Activated CD4-positive, CD25-positive, alpha-beta regulatory T cell treated with anti-CD3 and anti-CD28 coated beads, Interleukin-2, amount 50 U/mL, for 72 hours (primary cell): Measurements from ENCODE around the gene TMEM169.

Source experiments
- DNase-seq: peaks from one replicate; pipeline ENCODE4 v3.0.0; 2021

The TMEM169 gene

GRCh38 chr2:216081487-216082116 is at the start of gene TMEM169, which contains the start of gene PECR:
Gene TMEM169, plus strand, starts transcription at chr2:216081919. Its CDS starts 14,045 bp downstream, at chr2:216095964.
Gene PECR, minus strand, starts transcription at chr2:216081809. Its CDS starts 68 bp downstream, at chr2:216081741.
- DNase-seq, result peak; percentile 83

GRCh38 chr2:216031960-216032689 is 49.6 kb upstream of the TMEM169 start:
- no peak for DNase-seq

- no peak for DNase-seq
Measured at GRCh38 chr2:216033403-216033802, 48.3 kb upstream of the TMEM169 start.

- peak; percentile 83 for DNase-seq
Measured at GRCh38 chr2:216034065-216034464, 47.7 kb upstream of the TMEM169 start.

- DNase-seq, result no peak
Measured at GRCh38 chr2:216039918-216040317, 41.8 kb upstream of the TMEM169 start.

- DNase-seq, result no peak
Measured at GRCh38 chr2:216041438-216041837, 40.3 kb upstream of the TMEM169 start.

- no peak for DNase-seq
Measured at GRCh38 chr2:216043949-216044348, 37.8 kb upstream of the TMEM169 start.

GRCh38 chr2:216044883-216045486 is 36.7 kb upstream of the TMEM169 start:
- no peak for DNase-seq

GRCh38 chr2:216047397-216047796 is 34.3 kb upstream of the TMEM169 start:
- DNase-seq, result no peak

- no peak for DNase-seq
Measured at GRCh38 chr2:216049452-216049851, 32.3 kb upstream of the TMEM169 start.

GRCh38 chr2:216051350-216051749 is 30.4 kb upstream of the TMEM169 start:
- no peak for DNase-seq

GRCh38 chr2:216052420-216052819 is 29.3 kb upstream of the TMEM169 start:
- no peak for DNase-seq

GRCh38 chr2:216055680-216056079 is 26.0 kb upstream of the TMEM169 start:
- DNase-seq, result no peak

- no peak for DNase-seq
Measured at GRCh38 chr2:216056739-216057138, 25.0 kb upstream of the TMEM169 start.

- peak; percentile 50 for DNase-seq
Measured at GRCh38 chr2:216057688-216058193, 24.0 kb upstream of the TMEM169 start.

- DNase-seq, result no peak
Measured at GRCh38 chr2:216059233-216059834, 22.4 kb upstream of the TMEM169 start.

- no peak for DNase-seq
Measured at GRCh38 chr2:216064014-216064630, 17.6 kb upstream of the TMEM169 start.

- DNase-seq, result no peak
Measured at GRCh38 chr2:216064665-216065064, 17.1 kb upstream of the TMEM169 start.

GRCh38 chr2:216066230-216066629 is 15.5 kb upstream of the TMEM169 start:
- no peak for DNase-seq

GRCh38 chr2:216069028-216069427 is 12.7 kb upstream of the TMEM169 start:
- no peak for DNase-seq

GRCh38 chr2:216070195-216070594 is 11.5 kb upstream of the TMEM169 start:
- DNase-seq, result no peak

GRCh38 chr2:216071111-216071851 is 10.4 kb upstream of the TMEM169 start:
- no peak for DNase-seq
